GM21381 (cell line): Measurements from ENCODE around the gene TOMM40L.
"Not testable (repeated sequence)": the region's sequence is repeated elsewhere in the genome, so short reads cannot be mapped to it uniquely, and the experiment has no call there.

Experiments
- ATAC-seq: cut with Tn5 transposase; IDR thresholded peaks from one replicate; pipeline ENCODE4 v1.9.1; 2021; ENCODE audit warnings: mild to moderate bottlenecking, moderate library complexity; ENCODE audit not compliant: unreplicated experiment

Gene TOMM40L

GRCh38 chr1:161219078-161219892, 6.6 kb upstream of the TOMM40L start:
- ATAC-seq = no peak

GRCh38 chr1:161220002-161220401, 5.9 kb upstream of the TOMM40L start:
- ATAC-seq = no peak

GRCh38 chr1:161222175-161223019, 3.5 kb upstream of the TOMM40L start:
- ATAC-seq = no peak

- no peak for ATAC-seq
Observed at GRCh38 chr1:161223805-161224694, 1.8 kb upstream of the TOMM40L start.

- not testable (repeated sequence) for ATAC-seq
Observed at GRCh38 chr1:161224695-161225087, 1.2 kb upstream of the TOMM40L start.

GRCh38 chr1:161225178-161225533, 704 bp upstream of the TOMM40L start:
- no peak for ATAC-seq

GRCh38 chr1:161226320-161226711, 456 bp downstream of the TOMM40L start:
- ATAC-seq = no peak

- ATAC-seq = no peak
Observed at GRCh38 chr1:161226759-161227158, 899 bp downstream of the TOMM40L start.

GRCh38 chr1:161227196-161227871, 1.5 kb downstream of the TOMM40L start:
- ATAC-seq = no peak

GRCh38 chr1:161228032-161228431, 2.2 kb downstream of the TOMM40L start:
- ATAC-seq = no peak

GRCh38 chr1:161229896-161230295, 4.0 kb downstream of the TOMM40L start:
- ATAC-seq = no peak

GRCh38 chr1:161230762-161231161, 4.9 kb downstream of the TOMM40L start:
- no peak for ATAC-seq

- no peak for ATAC-seq
Observed at GRCh38 chr1:161233102-161233501, 7.2 kb downstream of the TOMM40L start.

- no peak for ATAC-seq
Observed at GRCh38 chr1:161235957-161236775, 10.3 kb downstream of the TOMM40L start.

GRCh38 chr1:161238039-161238473, 12.2 kb downstream of the TOMM40L start, which contains the start of gene NR1I3:
TSS of gene NR1I3 (minus strand) at chr1:161238203. CDS start at chr1:161236565, 1,638 bp downstream.
- ATAC-seq = no peak

GRCh38 chr1:161241682-161242081, 15.8 kb downstream of the TOMM40L start:
- no peak for ATAC-seq

- ATAC-seq = no peak
Observed at GRCh38 chr1:161242313-161242712, 16.5 kb downstream of the TOMM40L start.

GRCh38 chr1:161244888-161245287, 19.0 kb downstream of the TOMM40L start:
- no peak for ATAC-seq

- ATAC-seq = not testable (repeated sequence)
Observed at GRCh38 chr1:161250100-161250499, 24.2 kb downstream of the TOMM40L start.
